Measurements from ENCODE around the gene SYNE1. TPM values are rescaled to one million over a fixed set of nuclear protein-coding genes. Genes with fewer than 3 reads are reported as not detected.
"Not testable (repeated sequence)": the region's sequence is repeated elsewhere in the genome, so short reads cannot be mapped to it uniquely, and the experiment has no call there.

SYNE1 gene
- total RNA-seq, 2 experiments from 2014 or later: 17.7 to 24.0 TPM

- Mint-ChIP-seq H3K4me1 (ENCODE audit: low read depth) (no peaks in the 10 kb centered on the region), H3K27ac (no peak overlapping the region), H3K27me3 (ENCODE audit: low read depth) (peaks cover 6% of the 10 kb centered on the region), H3K4me3 (no peak overlapping the region), H3K36me3 (ENCODE audit: low read depth) (no peaks in the 10 kb centered on the region), H3K9me3 (no peaks in the 10 kb centered on the region)
- CTCF ChIA-PET: no interaction called here
- intact Hi-C loops (cut with micrococcal nuclease): no loop called here
- no peak for DNase-seq
These were observed 96.8 kb downstream of the SYNE1 start for GRCh38 chr6:152540381-152540780.

DNA sequence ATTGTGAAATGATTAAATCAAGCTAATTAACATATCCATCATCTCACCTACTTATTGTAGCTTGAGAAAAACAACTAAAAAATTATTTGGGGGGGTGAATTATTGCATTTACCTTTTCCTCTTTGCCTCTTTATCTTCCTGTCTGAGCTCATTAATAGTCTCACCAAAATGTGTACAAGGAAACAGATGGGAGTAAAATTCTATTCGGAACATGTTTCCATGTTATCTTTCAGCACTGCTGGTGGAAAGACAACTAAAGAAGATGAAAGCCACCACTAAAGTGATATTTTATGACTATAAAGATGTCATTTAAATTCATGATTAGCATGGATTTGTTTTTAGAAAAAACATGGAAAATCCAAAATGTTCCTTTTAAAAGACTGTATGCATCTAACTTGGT lies 102.6 kb downstream of the SYNE1 start:
- no peaks in the 10 kb centered on the region for H3K9me3 Mint-ChIP-seq
- intact Hi-C loops (cut with micrococcal nuclease): no loop called here
- no peak overlapping the region for H3K4me3 Mint-ChIP-seq

DNA sequence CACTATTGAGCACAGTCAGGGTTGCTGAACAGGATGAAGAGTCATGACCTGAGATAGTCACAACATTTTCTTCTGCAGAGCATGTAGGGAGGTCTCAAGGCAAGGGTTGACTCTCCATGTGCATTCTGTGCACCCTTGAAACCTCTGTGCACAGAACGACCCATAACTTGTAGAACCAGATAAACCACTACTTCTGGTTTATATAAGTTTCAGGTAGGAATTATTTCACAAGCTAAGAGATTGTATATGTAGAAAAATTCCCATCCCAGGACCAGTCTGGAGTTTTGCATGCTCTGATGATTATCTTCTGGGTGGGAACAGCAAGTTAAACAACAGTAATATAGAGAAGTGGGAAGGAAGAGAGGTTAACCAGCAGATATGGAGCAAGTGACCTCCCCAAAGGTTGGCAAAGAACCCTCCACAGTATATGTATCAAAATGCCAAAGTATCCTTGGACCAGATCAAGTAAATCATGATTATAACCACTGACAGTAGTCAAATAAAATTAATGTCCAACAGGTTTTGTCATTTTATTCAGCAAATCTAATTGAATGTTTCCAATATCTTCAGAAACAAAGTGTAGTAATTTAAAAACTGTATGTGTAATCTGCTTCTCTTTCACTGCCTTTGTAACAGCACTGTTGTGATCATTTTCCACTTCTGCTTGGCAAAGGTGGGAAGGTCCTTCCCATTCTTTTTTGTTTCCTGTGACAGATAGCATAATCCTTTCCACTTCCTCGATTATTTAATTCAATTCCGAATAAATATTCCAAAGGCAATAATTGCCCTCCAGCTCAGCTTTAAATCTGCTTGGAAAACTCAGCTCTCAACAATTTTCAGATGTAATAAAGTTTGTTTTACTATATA lies 104.4 kb downstream of the SYNE1 start:
- H3K9me3 Mint-ChIP-seq: no peaks in the 10 kb centered on the region
- H3K27ac Mint-ChIP-seq: no peak overlapping the region
- H3K4me3 Mint-ChIP-seq: no peak overlapping the region
- H3K27me3 Mint-ChIP-seq (ENCODE audit: low read depth): peaks cover 18% of the 10 kb centered on the region
- no peaks in the 10 kb centered on the region for H3K4me1 Mint-ChIP-seq (ENCODE audit: low read depth)
- DNase-seq: no peak
- CTCF ChIA-PET: no interaction called here
- intact Hi-C loops (cut with micrococcal nuclease): no loop called here
- H3K36me3 Mint-ChIP-seq (ENCODE audit: low read depth): no peaks in the 10 kb centered on the region

More for the DNA sequence above, 102.6 kb downstream of the SYNE1 start:
- DNase-seq: no peak
- H3K27me3 Mint-ChIP-seq (ENCODE audit: low read depth): peaks cover 15% of the 10 kb centered on the region
- no peaks in the 10 kb centered on the region for H3K36me3 Mint-ChIP-seq (ENCODE audit: low read depth)
- no peak overlapping the region for H3K27ac Mint-ChIP-seq
- no peaks in the 10 kb centered on the region for H3K4me1 Mint-ChIP-seq (ENCODE audit: low read depth)
- CTCF ChIA-PET: no interaction called here

DNA sequence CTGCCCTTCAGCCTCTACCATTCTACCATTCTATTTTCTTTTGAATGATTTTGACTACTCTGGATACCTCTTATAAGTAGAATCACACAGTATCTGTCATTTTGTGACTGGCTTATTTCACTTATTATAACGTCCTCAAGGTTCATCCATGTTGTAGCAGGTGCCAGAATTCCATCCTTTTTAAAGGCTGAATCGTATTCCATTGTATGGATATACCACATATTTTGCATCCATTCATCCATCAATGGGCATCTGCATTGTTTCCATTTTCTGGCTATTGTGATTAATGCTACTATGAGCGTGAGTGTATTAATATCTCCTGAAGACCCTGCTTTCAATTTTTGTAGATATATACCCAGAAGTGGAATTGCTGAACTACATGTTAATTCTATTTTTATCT lies 105.5 kb downstream of the SYNE1 start:
- no peaks in the 10 kb centered on the region for H3K9me3 Mint-ChIP-seq
- no peak overlapping the region for H3K4me3 Mint-ChIP-seq
- peaks cover 19% of the 10 kb centered on the region for H3K27me3 Mint-ChIP-seq (ENCODE audit: low read depth)
- H3K36me3 Mint-ChIP-seq (ENCODE audit: low read depth): no peaks in the 10 kb centered on the region
- no peak for DNase-seq
- CTCF ChIA-PET: no interaction called here
- no peaks in the 10 kb centered on the region for H3K4me1 Mint-ChIP-seq (ENCODE audit: low read depth)
- no peak overlapping the region for H3K27ac Mint-ChIP-seq
- intact Hi-C loops (cut with micrococcal nuclease): no loop called here

- H3K9me3 Mint-ChIP-seq: no peaks in the 10 kb centered on the region
- no peak overlapping the region for H3K4me3 Mint-ChIP-seq
- intact Hi-C loops (cut with micrococcal nuclease): no loop called here
- H3K4me1 Mint-ChIP-seq (ENCODE audit: low read depth): no peaks in the 10 kb centered on the region
- peaks cover 12% of the 10 kb centered on the region for H3K27me3 Mint-ChIP-seq (ENCODE audit: low read depth)
- H3K36me3 Mint-ChIP-seq (ENCODE audit: low read depth): no peaks in the 10 kb centered on the region
- H3K27ac Mint-ChIP-seq: no peak overlapping the region
- DNase-seq: no peak
- CTCF ChIA-PET: no interaction called here
These were observed 107.8 kb downstream of the SYNE1 start for GRCh38 chr6:152529369-152529768.

DNA sequence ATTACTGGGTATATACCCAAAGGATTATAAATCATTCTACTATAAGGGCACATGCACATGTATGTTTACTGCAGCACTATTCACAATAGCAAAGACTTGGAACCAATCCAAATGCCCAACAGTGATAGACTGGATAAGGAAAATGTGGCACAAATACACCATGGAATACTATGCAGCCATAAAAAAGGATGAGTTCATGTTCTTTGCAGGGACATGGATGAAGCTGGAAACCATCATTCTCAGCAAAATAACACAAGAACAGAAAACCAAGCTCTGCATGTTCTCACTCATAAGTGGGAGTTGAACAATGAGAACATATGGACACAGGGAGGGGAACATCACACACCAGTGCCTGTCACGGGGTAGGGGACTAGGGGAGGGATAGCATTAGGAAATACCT lies 123.0 kb downstream of the SYNE1 start:
- H3K4me3 Mint-ChIP-seq; H3K36me3 Mint-ChIP-seq (ENCODE audit: low read depth); intact Hi-C loops (cut with micrococcal nuclease); DNase-seq; CTCF ChIA-PET; H3K4me1 Mint-ChIP-seq (ENCODE audit: low read depth); H3K27me3 Mint-ChIP-seq (ENCODE audit: low read depth); H3K27ac Mint-ChIP-seq; H3K9me3 Mint-ChIP-seq: not testable (repeated sequence)

- no peak overlapping the region for H3K4me3 Mint-ChIP-seq
- no peaks in the 10 kb centered on the region for H3K9me3 Mint-ChIP-seq
- CTCF ChIA-PET: no interaction called here
- no peak for DNase-seq
- H3K36me3 Mint-ChIP-seq (ENCODE audit: low read depth): no peaks in the 10 kb centered on the region
- H3K4me1 Mint-ChIP-seq (ENCODE audit: low read depth): no peaks in the 10 kb centered on the region
- H3K27ac Mint-ChIP-seq: no peak overlapping the region
- H3K27me3 Mint-ChIP-seq (ENCODE audit: low read depth): peaks cover 7% of the 10 kb centered on the region
- intact Hi-C loops (cut with micrococcal nuclease): no loop called here
These were observed 127.2 kb downstream of the SYNE1 start for GRCh38 chr6:152509916-152510315.

DNA sequence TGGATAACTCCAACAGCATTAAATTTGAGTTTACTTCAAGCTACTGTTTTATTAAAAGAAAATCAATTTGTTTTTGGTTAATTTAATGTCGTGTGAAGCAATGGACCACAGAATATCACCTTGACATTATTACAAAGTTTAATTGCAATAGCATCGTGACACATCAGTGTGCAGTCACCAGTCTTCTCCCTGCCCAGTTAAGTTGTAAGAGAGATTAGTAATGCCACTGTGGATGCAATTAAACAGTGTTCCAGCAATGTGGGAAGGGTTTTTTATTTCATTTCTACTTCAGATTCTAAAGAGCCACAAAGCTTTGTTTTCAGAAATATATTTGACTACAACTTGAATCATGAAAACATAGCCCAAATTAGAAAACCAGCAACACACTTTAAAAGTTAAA lies 128.7 kb downstream of the SYNE1 start:
- Mint-ChIP-seq H3K4me3 (no peak overlapping the region), H3K27me3 (ENCODE audit: low read depth) (peaks cover 5% of the 10 kb centered on the region), H3K9me3 (no peaks in the 10 kb centered on the region), H3K27ac (no peak overlapping the region), H3K4me1 (ENCODE audit: low read depth) (no peaks in the 10 kb centered on the region), H3K36me3 (ENCODE audit: low read depth) (no peaks in the 10 kb centered on the region)
- intact Hi-C loops (cut with micrococcal nuclease): no loop called here
- CTCF ChIA-PET: interaction anchor here (1.1 kb wide), 1 partner anchor 112 kb away, joined by 3 read pairs; no protein-coding TSS in a partner anchor
- no peak for DNase-seq

- Mint-ChIP-seq H3K27me3 (ENCODE audit: low read depth) (peaks cover 1% of the 10 kb centered on the region), H3K9me3 (no peaks in the 10 kb centered on the region), H3K4me3 (no peak overlapping the region), H3K36me3 (ENCODE audit: low read depth) (no peaks in the 10 kb centered on the region), H3K4me1 (ENCODE audit: low read depth) (no peaks in the 10 kb centered on the region), H3K27ac (no peak overlapping the region)
- DNase-seq: no peak
- intact Hi-C loops (cut with micrococcal nuclease): no loop called here
- CTCF ChIA-PET: no interaction called here
These were observed 133.6 kb downstream of the SYNE1 start for GRCh38 chr6:152503546-152503945.

DNA sequence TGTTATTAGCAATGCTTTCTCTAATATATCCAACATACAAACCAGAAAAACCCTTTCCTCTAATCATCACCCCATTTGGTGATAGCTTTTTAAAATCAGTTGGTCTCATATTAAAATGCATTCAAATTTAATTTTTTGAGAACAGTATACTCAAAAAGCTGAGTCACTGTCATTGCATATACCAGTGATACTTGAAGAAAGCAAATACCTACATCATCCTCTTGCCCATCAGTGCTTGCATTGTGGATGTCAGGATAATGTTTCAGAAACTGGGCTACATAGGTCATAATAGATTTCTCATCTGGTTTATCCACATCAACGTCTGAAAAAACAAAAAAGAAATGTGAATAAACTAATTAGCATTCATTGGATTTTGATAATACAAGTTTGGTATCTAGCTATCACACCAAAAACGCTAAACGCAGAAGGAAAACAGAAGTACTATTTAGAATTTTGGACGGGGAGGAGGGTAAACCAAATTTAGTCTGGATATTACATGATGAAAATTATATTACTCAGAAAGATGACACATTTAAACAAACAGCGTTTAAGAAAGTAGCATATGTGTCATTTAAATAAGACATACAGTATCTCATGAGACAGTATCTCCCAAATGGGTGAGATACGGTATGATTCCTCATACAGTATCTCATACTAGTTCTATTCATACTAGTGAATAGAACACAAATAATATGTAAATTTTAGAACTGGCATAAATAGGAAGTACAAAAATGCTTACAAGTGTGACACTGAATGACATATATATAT lies 134.6 kb downstream of the SYNE1 start:
- no peak overlapping the region for H3K27ac Mint-ChIP-seq
- H3K4me1 Mint-ChIP-seq (ENCODE audit: low read depth): no peaks in the 10 kb centered on the region
- no peak for DNase-seq
- H3K9me3 Mint-ChIP-seq: no peaks in the 10 kb centered on the region
- intact Hi-C loops (cut with micrococcal nuclease): no loop called here
- no peaks in the 10 kb centered on the region for H3K36me3 Mint-ChIP-seq (ENCODE audit: low read depth)
- CTCF ChIA-PET: no interaction called here
- H3K4me3 Mint-ChIP-seq: no peak overlapping the region
- H3K27me3 Mint-ChIP-seq (ENCODE audit: low read depth): no peaks in the 10 kb centered on the region

GRCh38 chr6:152499931-152500330 lies 137.2 kb downstream of the SYNE1 start:
- H3K4me1 Mint-ChIP-seq (ENCODE audit: low read depth): no peaks in the 10 kb centered on the region
- intact Hi-C loops (cut with micrococcal nuclease): no loop called here
- H3K27ac Mint-ChIP-seq: no peak overlapping the region
- no peak overlapping the region for H3K4me3 Mint-ChIP-seq
- H3K27me3 Mint-ChIP-seq (ENCODE audit: low read depth): no peaks in the 10 kb centered on the region
- H3K9me3 Mint-ChIP-seq: no peaks in the 10 kb centered on the region
- CTCF ChIA-PET: no interaction called here
- DNase-seq: no peak
- H3K36me3 Mint-ChIP-seq (ENCODE audit: low read depth): no peaks in the 10 kb centered on the region

DNA sequence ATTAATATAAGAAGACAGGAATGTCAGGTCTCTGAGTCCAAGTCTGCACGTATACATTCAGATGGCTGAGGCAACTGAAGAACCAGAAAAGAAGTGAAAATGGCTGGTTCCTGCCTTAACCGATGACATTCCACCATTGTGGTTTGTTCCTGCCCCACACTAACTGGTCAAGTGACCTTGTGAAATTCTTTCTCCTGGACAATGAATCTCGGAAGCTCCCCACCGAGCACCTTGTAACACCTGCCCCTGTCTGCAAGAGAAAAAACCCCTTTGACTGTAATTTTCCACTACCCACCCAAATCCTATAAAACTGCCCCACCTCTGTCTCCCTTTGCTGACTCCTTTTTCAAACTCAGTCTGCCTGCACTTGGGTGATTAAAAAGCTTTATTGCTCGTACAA lies 140.4 kb downstream of the SYNE1 start:
- no peak for DNase-seq
- no peaks in the 10 kb centered on the region for H3K36me3 Mint-ChIP-seq (ENCODE audit: low read depth)
- H3K4me1 Mint-ChIP-seq (ENCODE audit: low read depth): no peaks in the 10 kb centered on the region
- no peaks in the 10 kb centered on the region for H3K9me3 Mint-ChIP-seq
- intact Hi-C loops (cut with micrococcal nuclease): no loop called here
- CTCF ChIA-PET: no interaction called here
- no peak overlapping the region for H3K27ac Mint-ChIP-seq
- H3K27me3 Mint-ChIP-seq (ENCODE audit: low read depth): no peaks in the 10 kb centered on the region
- no peak overlapping the region for H3K4me3 Mint-ChIP-seq

DNA sequence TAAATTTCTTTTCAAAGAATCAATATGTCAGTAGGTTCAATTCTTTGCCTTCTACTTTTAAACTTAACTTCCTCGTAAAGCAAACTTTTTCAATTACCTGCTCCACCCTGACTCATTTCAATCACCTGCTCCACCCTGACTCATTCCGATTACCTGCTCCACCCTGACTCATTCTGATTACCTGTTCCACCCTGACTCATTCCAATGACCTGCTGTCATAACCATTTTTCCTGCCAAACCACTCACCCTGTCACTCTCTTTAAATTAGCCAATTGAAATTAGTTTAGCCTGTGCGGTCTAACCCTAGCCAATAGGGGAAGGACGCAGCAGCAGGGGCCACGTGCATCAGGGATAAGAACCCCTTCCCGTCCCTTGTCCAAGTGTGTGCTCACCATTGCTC lies 141.7 kb downstream of the SYNE1 start:
- H3K4me1 Mint-ChIP-seq (ENCODE audit: low read depth); H3K4me3 Mint-ChIP-seq; H3K27ac Mint-ChIP-seq; intact Hi-C loops (cut with micrococcal nuclease); H3K9me3 Mint-ChIP-seq; H3K27me3 Mint-ChIP-seq (ENCODE audit: low read depth); DNase-seq; H3K36me3 Mint-ChIP-seq (ENCODE audit: low read depth); CTCF ChIA-PET: not testable (repeated sequence)
